GM19452 (cell line): ENCODE measurements around the gene GTF2IRD1.
"Not testable (repeated sequence)": the region's sequence is repeated elsewhere in the genome, so short reads cannot be mapped to it uniquely, and the experiment has no call there.

Experiments
- ATAC-seq: cut with Tn5 transposase; IDR thresholded peaks from one replicate; pipeline ENCODE4 v1.9.1; 2021; ENCODE audit not compliant: unreplicated experiment

GTF2IRD1 gene

GRCh38 chr7:74554178-74554577, 100.5 kb downstream of the GTF2IRD1 start:
- no peak for ATAC-seq

- ATAC-seq: no peak
These were observed 106.5 kb downstream of the GTF2IRD1 start for GRCh38 chr7:74560086-74560719.

GRCh38 chr7:74561898-74562613, 108.3 kb downstream of the GTF2IRD1 start:
- ATAC-seq: no peak

GRCh38 chr7:74563639-74564038, 109.9 kb downstream of the GTF2IRD1 start:
- not testable (repeated sequence) for ATAC-seq

GRCh38 chr7:74567318-74567668, 113.6 kb downstream of the GTF2IRD1 start:
- no peak for ATAC-seq

- no peak for ATAC-seq
These were observed 115.0 kb downstream of the GTF2IRD1 start for GRCh38 chr7:74568658-74569057.

- ATAC-seq: no peak
These were observed 115.9 kb downstream of the GTF2IRD1 start for GRCh38 chr7:74569501-74570075.

- no peak for ATAC-seq
These were observed 116.9 kb downstream of the GTF2IRD1 start for GRCh38 chr7:74570533-74571156.

GRCh38 chr7:74572301-74572979, 118.7 kb downstream of the GTF2IRD1 start:
- no peak for ATAC-seq

GRCh38 chr7:74573512-74573911, 119.8 kb downstream of the GTF2IRD1 start:
- no peak for ATAC-seq

- ATAC-seq: no peak
These were observed 121.5 kb downstream of the GTF2IRD1 start for GRCh38 chr7:74575083-74575784.

- ATAC-seq: no peak
These were observed 122.1 kb downstream of the GTF2IRD1 start for GRCh38 chr7:74575811-74576210.

GRCh38 chr7:74579800-74580685, 126.3 kb downstream of the GTF2IRD1 start:
- no peak for ATAC-seq

- no peak for ATAC-seq
These were observed 128.3 kb downstream of the GTF2IRD1 start for GRCh38 chr7:74581916-74582440.

GRCh38 chr7:74582447-74583039, 128.8 kb downstream of the GTF2IRD1 start:
- ATAC-seq: no peak

- ATAC-seq: no peak
These were observed 129.9 kb downstream of the GTF2IRD1 start for GRCh38 chr7:74583630-74584029.

GRCh38 chr7:74584160-74584954, 130.7 kb downstream of the GTF2IRD1 start:
- no peak for ATAC-seq

- ATAC-seq: no peak
These were observed 132.1 kb downstream of the GTF2IRD1 start for GRCh38 chr7:74585844-74586243.
